K562 (cell line): ENCODE results near the gene CACNA1S. TPM values are rescaled to one million over a fixed set of nuclear protein-coding genes. Genes with fewer than 3 reads are reported as not detected.

Source experiments
- ATAC-seq: fragments of 200-7000 bp; cut with Tn5 transposase; 3 replicates; pipeline ENCODE4 v1.9.1; 2020; ENCODE audit warnings: moderate library complexity
- BruUV-seq: library from RNA; stranded (reverse); fragments of 400-500 nt; replicated peaks from 2 replicates; lab custom pipeline; 2021; lab: Mats Ljungman, UMichigan
- CTCF ChIA-PET: fragments of 300-600 bp; formaldehyde crosslinking; extraction: SDS; loops from one replicate; lab custom pipeline; 2021; ENCODE audit warnings: low intra/inter-chr PET ratio; lab: Yijun Ruan, JAX
- POLR2A ChIA-PET: fragments of 300-600, 350-650 bp; sonication (Branson Sonifier 250); formaldehyde crosslinking; extraction: SDS; loops from one replicate; lab custom pipeline; 2021; ENCODE audit warnings: antibody characterized with exemption, inconsistent platforms; lab: Yijun Ruan, JAX
- DNase-seq, 4 experiments: peaks; one replicate each; pipeline versions ENCODE4 v3.0.0 to v3.0.0-alpha.2; 2011 to 2018; ENCODE audit warnings: low spot score in 3 of 4, mixed read lengths in 3 of 4; ENCODE audit errors: extremely low read depth in 1 of 4
- FAIRE-seq: peaks from 2 replicates; lab custom pipeline; 2011; peaks lifted over from hg19 to GRCh38; lab: Jason Lieb, UNC
- H2AFZ ChIP-seq: 2 replicates; pipeline ENCODE4 v1.6.0; 2011; ENCODE audit warnings: low read depth, low read length, control low read depth, inconsistent platforms
- H3K27ac ChIP-seq: fragments of 200-600 bp; 3 replicates; pipeline ENCODE4 v1.8.0; 2011; ENCODE audit warnings: low read depth, mild to moderate bottlenecking, control low read depth, inconsistent platforms, low read length, moderate library complexity, mixed read lengths; ENCODE audit errors: extremely low read depth
- H3K27me3 ChIP-seq, 2 experiments: fragments of 300-600 bp in 1 of 2; 2 replicates in 1 of 2; 3 replicates in 1 of 2; pipeline versions ENCODE4 v1.6.0 to v1.8.0; 2011; ENCODE audit warnings: inconsistent platforms in 2 of 2, low read length in 2 of 2, mild to moderate bottlenecking in 1 of 2, mixed read lengths in 1 of 2, moderate library complexity in 1 of 2; ENCODE audit not compliant: control insufficient read depth in 2 of 2, insufficient read depth in 2 of 2
- H3K36me3 ChIP-seq: fragments of 300-600 bp; 3 replicates; pipeline ENCODE4 v1.8.0; 2011; ENCODE audit warnings: mild to moderate bottlenecking, low read length, inconsistent platforms; ENCODE audit not compliant: control insufficient read depth, insufficient read depth
- H3K4me1 ChIP-seq, 2 experiments: fragments of 200-600 bp in 1 of 2; replicated peaks in 1 of 2; 2 replicates in 1 of 2; 3 replicates in 1 of 2; pipeline versions ENCODE4 v1.5.1 to v1.8.0; 2011; ENCODE audit warnings: inconsistent platforms in 2 of 2, low read length in 2 of 2, mild to moderate bottlenecking in 1 of 2, mixed read lengths in 1 of 2, moderate library complexity in 1 of 2; ENCODE audit not compliant: control insufficient read depth in 2 of 2, insufficient read depth in 2 of 2
- H3K4me2 ChIP-seq: 2 replicates; pipeline ENCODE4 v1.6.1; 2011; ENCODE audit warnings: low read length, control low read depth, inconsistent platforms, mixed read lengths; ENCODE audit not compliant: insufficient read depth
- H3K4me3 ChIP-seq: fragments of 200-600 bp; sonication (generic), shearing (Covaris generic); 2 replicates; pipeline ENCODE4 v1.5.1; 2016; ENCODE audit warnings: control low read depth, inconsistent platforms
- H3K79me2 ChIP-seq: fragments of 200-600 bp; 3 replicates; pipeline ENCODE4 v1.8.0; 2011; ENCODE audit warnings: low read length, inconsistent platforms; ENCODE audit not compliant: control insufficient read depth, insufficient read depth
- H3K9ac ChIP-seq, 2 experiments: 2 replicates each; pipeline versions ENCODE4 v1.6.0 to v1.6.1; 2011; ENCODE audit warnings: low read depth in 2 of 2, low read length in 2 of 2, control low read depth in 1 of 2, inconsistent platforms in 1 of 2, mild to moderate bottlenecking in 1 of 2, mixed read lengths in 1 of 2; ENCODE audit not compliant: insufficient read depth in 1 of 2
- H3K9me1 ChIP-seq: one replicate; pipeline ENCODE4 v1.6.0; 2011; ENCODE audit warnings: inconsistent platforms, mild to moderate bottlenecking, low read length, moderate library complexity; ENCODE audit not compliant: control insufficient read depth, insufficient read depth
- H3K9me3 ChIP-seq: replicated peaks from 2 replicates; pipeline ENCODE4 v1.5.1; 2011; ENCODE audit warnings: low read depth, low read length, inconsistent platforms; ENCODE audit not compliant: control insufficient read depth, insufficient read depth
- H4K20me1 ChIP-seq: replicated peaks from 2 replicates; pipeline ENCODE4 v1.6.1; 2011; ENCODE audit warnings: low read length, inconsistent platforms, mixed read lengths; ENCODE audit not compliant: control insufficient read depth, insufficient read depth
- CBX8 ChIP-seq: fragments of 200-600 bp; sonication (generic); IDR thresholded peaks from 2 replicates; pipeline ENCODE4 v1.6.1; 2012; ENCODE audit warnings: borderline replicate concordance, mixed run types, low read depth, mild to moderate bottlenecking, moderate library complexity, mixed read lengths, low read length, control low read depth, inconsistent platforms; ENCODE audit not compliant: poor library complexity, severe bottlenecking; ENCODE audit errors: extremely low read depth
- E2F6 ChIP-seq, 2 experiments: IDR thresholded peaks; 2 replicates each; pipeline ENCODE4 v1.6.1; 2011; ENCODE audit warnings: borderline replicate concordance in 1 of 2, control low read depth in 1 of 2, low read depth in 1 of 2, low read length in 1 of 2, mild to moderate bottlenecking in 1 of 2, mixed read lengths in 1 of 2, moderate library complexity in 1 of 2; ENCODE audit not compliant: insufficient read depth in 1 of 2, insufficient read length in 1 of 2, poor library complexity in 1 of 2, severe bottlenecking in 1 of 2; ENCODE audit errors: extremely low read depth in 1 of 2
- JUNB ChIP-seq: fragments of 450-650 bp; formaldehyde crosslinking; conservative IDR thresholded peaks from 2 replicates; pipeline ENCODE4 v1.4.0; 2020; ENCODE audit warnings: mild to moderate bottlenecking
- NONO ChIP-seq, 2 experiments: fragments of 200-400 bp in 1 of 2; fragments of 450-650 bp in 1 of 2; formaldehyde crosslinking in 1 of 2; IDR thresholded peaks; 2 replicates each; pipeline ENCODE4 v1.6.1; 2017; ENCODE audit warnings: low read depth in 2 of 2, mild to moderate bottlenecking in 2 of 2, moderate library complexity in 2 of 2, low read length in 1 of 2
- RBM39 ChIP-seq: fragments of 200-400 bp; formaldehyde crosslinking; optimal IDR thresholded peaks from 2 replicates; pipeline ENCODE3; 2018; ENCODE audit warnings: low read depth, low read length
- REST ChIP-seq, 2 experiments: fragments of 450-650 bp; formaldehyde crosslinking in 1 of 2; IDR thresholded peaks; 2 replicates each; pipeline versions ENCODE4 v1.4.0 to v1.6.1; 2014 to 2020; ENCODE audit warnings: mild to moderate bottlenecking in 2 of 2, borderline replicate concordance in 1 of 2, low read depth in 1 of 2
- SAP30 ChIP-seq: fragments of 200-600 bp; sonication (generic); IDR thresholded peaks from 2 replicates; pipeline ENCODE4 v1.6.1; 2012; ENCODE audit warnings: borderline replicate concordance, low read depth, mild to moderate bottlenecking, moderate library complexity, low read length, control low read depth, inconsistent platforms; ENCODE audit not compliant: insufficient read depth, poor library complexity, severe bottlenecking
- TCF7L2 ChIP-seq: fragments of 150-350 bp; IDR thresholded peaks from 2 replicates; pipeline ENCODE4 v1.6.1; 2016; ENCODE audit warnings: low read depth, mild to moderate bottlenecking, low read length, moderate library complexity
- WGBS: fragments of 100-300 bp; shearing (Covaris generic); methylation state at CpG from one replicate; pipeline ENCODE4 v1.1.6; 2016; ENCODE audit warnings: low coverage, mixed read lengths; ENCODE audit not compliant: insufficient coverage; ENCODE audit errors: missing lambda C conversion rate; 5-methylcytosine and 5-hydroxymethylcytosine counted together
- in situ Hi-C: fragments of 300-500 bp; cut with MboI; formaldehyde crosslinking; loops from 4 replicates; pipeline ENCODE4 v1.15.0; 2018; ENCODE audit warnings: inconsistent platforms, mixed read lengths
- intact Hi-C: fragments of 100-400 bp; cut with micrococcal nuclease; formaldehyde crosslinking; loops from 2 replicates; pipeline ENCODE4 v1.14.2; 2022
- polyA plus RNA-seq, 8 experiments: library from polyadenylated mRNA; depleted of rRNA in 4 of 8; stranded (reverse) in 5 of 8; unstranded in 3 of 8; fragments of >200 nt; fragmentation: Nextera tagmentation in 2 of 8; fragmentation: Illumina TruSeq in 1 of 8; extraction: Ambion mirVana in 2 of 8; extraction: Trizol in 1 of 8; gene quantifications; 2 replicates each; pipeline versions ENCODE4 v1.2.1 to v1.2.3, GENCODE V29; 2011 to 2014; ENCODE audit warnings: inconsistent platforms in 1 of 8, missing spikeins in 1 of 8
- total RNA-seq, 7 experiments: library from RNA; depleted of rRNA in 6 of 7; stranded (reverse); fragments of >200 nt in 6 of 7; fragmentation: Illumina TruSeq in 2 of 7; extraction: Trizol in 2 of 7; gene quantifications; 2 replicates each; pipeline versions ENCODE4 v1.2.1 to v1.2.3, GENCODE V29; 2011 to 2021; ENCODE audit warnings: low replicate concordance in 1 of 7

The CACNA1S gene
- total and polyA plus RNA-seq, 9 of the 15 experiments (the other 6 are each of a cell fraction or from before 2014, with no cell fraction given) = not detected

GRCh38 chr1:201085902-201086735 lies 26.1 kb downstream of the CACNA1S start:
- no peaks in the 10 kb centered on the region for H3K36me3 ChIP-seq
- H3K4me2 ChIP-seq = no peak overlapping the region
- FAIRE-seq (peak; percentile 78), DNase-seq (peak; percentile 68 to 81 (median 72)), ATAC-seq (peak; percentile 97)
- in situ Hi-C loops = no loop called here
- POLR2A ChIA-PET = interaction anchor here (0.9 to 1.1 kb wide), 2 partner anchors 27 to 30 kb away, joined by 3 to 5 read pairs; no protein-coding TSS in a partner anchor
- H2AFZ ChIP-seq = no peak overlapping the region
- H3K9me3 ChIP-seq = no peaks in the 10 kb centered on the region
- no peaks in the 10 kb centered on the region for H3K4me1 ChIP-seq
- peaks cover 44 to 64% of the 10 kb centered on the region in 2 experiments for H3K27me3 ChIP-seq
- no peak overlapping the region for H3K27ac ChIP-seq
- peaks cover 6% of the 10 kb centered on the region for H4K20me1 ChIP-seq
- H3K79me2 ChIP-seq = no peaks in the 10 kb centered on the region
- no peak overlapping the region for H3K9ac ChIP-seq
- WGBS = 4% methylated on average over 12 of the region's 12 CpGs
- CTCF ChIA-PET = interaction anchor here (0.7 to 2.3 kb wide), 4 partner anchors 28 to 137 kb away, joined by 3 to 11 read pairs (median 7); no protein-coding TSS in a partner anchor
- intact Hi-C loops = loop anchor here (1.0 to 10.0 kb wide), 4 partner anchors 28 to 276 kb away; no protein-coding TSS in a partner anchor
- no peak overlapping the region for H3K4me3 ChIP-seq
- BruUV-seq = no TSS peak
- no peaks in the 10 kb centered on the region for H3K9me1 ChIP-seq
- peak in 1 of 2 experiments; percentile 12 for TF ChIP-seq E2F6 (IDR thresholded peaks at IDR 0.05; ENCODE audit: borderline replicate concordance in 1 of 2, extremely low read depth in 1 of 2, insufficient read depth in 1 of 2, insufficient read length in 1 of 2, low read depth in 1 of 2, low read length in 1 of 2, poor library complexity in 1 of 2, severe bottlenecking in 1 of 2)
- TF ChIP-seq REST (IDR thresholded peaks at IDR 0.05; ENCODE audit: borderline replicate concordance) = peak; percentile 67; the same call in 1 of the 2 replicates
- no peak for TF ChIP-seq REST (CRISPR knock-in tag; IDR thresholded peaks at IDR 0.05; ENCODE audit: low read depth)
- no peak for TF ChIP-seq NONO (IDR thresholded peaks at IDR 0.05; ENCODE audit: low read depth in 2 of 2, low read length in 1 of 2)
- TF ChIP-seq RBM39 = no peak
- no peak for TF ChIP-seq TCF7L2
- no peak for TF ChIP-seq JUNB
- no peak for TF ChIP-seq CBX8
- TF ChIP-seq SAP30 = no peak
